Measurements from ENCODE around the gene SERPINA4. TPM values are rescaled to one million over a fixed set of nuclear protein-coding genes. Genes with fewer than 3 reads are reported as not detected.

SERPINA4 gene
- total RNA-seq, 1 donor from 2014 or later: 186 TPM

DNA sequence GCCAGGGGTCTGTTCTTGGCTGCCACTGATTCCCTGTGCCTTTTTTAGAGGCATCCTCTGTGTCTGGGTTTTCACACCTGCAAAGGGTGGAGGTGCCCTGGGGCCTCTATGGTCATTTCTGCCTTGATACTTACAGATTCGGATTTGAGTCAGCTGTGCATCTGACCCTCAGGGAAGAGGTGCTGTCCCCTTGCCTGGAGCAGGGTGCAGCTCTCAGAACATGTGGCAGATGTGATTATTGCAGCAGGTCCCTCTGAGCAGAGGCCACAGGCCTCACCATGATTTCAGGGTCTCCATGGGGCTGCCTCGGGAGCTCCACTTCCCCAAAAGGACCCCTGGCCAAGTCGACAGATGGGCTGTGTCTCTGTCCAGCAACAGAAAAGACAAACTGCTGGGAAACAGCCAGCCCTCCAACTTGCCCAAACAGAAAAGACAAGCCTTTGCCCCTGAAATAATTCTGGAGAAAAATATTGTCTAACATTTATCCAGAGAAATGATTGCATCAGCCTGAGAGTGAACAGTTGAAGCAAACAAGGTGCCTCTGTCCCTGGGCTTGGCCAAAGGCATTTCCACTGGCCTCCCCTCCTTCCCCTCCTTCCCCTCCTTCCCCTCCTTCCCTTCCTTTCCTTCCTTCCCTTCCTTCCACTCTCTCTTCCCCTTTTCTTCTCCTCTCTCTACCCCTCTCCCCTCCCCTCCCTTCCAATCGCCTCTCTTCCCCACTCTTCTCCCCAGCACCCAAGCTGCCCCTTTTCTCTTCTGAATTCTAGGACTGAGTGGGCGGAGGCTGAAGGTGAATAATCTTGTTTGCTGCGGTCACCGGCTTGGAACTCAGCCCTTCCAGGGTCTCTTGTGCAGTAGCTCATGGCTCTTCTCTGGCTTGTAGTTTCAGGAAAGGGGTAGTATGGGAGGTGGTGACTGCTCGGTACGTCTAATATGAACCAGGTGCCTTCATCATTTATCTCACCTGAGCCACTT, 51.6 kb downstream of the SERPINA4 start:
- DNase-seq (ENCODE audit: low spot score) (no peak), ATAC-seq (peak; percentile 22)

DNA sequence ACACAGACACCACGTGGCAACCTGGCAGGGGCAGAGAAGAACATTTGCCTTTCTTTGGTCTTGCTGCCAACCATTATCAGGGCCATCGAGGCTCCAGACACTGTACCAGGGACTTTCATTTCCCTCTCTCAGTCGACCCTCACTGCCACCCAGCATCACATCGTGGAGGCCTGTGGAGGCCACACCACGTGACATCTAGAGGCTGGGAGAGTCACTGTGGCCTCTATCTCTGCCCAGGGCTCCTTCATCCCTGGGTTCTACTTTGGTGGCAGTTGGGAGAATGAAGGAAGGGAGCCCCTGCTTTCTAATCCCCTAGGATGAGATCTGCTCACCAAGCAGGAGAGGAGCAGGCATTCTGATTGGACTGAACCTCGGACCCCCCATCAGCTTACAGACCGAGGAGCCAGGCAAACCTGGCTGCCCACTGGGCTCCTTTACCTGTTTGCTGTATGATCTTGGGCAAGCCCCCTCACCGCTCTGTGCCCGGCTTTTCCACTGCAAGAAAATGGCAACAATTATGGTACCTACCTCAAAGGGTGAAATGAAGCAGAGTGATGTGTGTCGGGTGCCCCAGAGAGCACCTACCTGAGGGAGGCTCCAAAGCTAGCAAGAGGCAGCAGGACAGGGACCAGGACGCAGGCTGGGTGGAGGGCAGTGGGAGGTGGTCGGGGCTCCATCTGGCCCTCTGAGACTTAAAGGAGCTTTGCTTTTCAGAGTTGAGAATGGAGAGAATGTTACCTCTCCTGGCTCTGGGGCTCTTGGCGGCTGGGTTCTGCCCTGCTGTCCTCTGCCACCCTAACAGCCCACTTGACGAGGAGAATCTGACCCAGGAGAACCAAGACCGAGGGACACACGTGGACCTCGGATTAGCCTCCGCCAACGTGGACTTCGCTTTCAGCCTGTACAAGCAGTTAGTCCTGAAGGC, 52.7 kb downstream of the SERPINA4 start:
- DNase-seq (ENCODE audit: low spot score): peak; percentile 49
- peak; percentile 5 for ATAC-seq

DNA sequence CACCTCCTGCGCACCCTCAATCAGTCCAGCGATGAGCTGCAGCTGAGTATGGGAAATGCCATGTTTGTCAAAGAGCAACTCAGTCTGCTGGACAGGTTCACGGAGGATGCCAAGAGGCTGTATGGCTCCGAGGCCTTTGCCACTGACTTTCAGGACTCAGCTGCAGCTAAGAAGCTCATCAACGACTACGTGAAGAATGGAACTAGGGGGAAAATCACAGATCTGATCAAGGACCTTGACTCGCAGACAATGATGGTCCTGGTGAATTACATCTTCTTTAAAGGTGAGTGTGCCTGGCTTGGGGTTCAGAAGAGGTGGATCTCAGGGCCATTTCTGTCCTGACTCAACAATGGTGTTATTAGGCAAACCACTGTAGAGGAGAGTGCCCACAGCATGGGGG, 53.6 kb downstream of the SERPINA4 start:
- no peak for DNase-seq (ENCODE audit: low spot score)

DNA sequence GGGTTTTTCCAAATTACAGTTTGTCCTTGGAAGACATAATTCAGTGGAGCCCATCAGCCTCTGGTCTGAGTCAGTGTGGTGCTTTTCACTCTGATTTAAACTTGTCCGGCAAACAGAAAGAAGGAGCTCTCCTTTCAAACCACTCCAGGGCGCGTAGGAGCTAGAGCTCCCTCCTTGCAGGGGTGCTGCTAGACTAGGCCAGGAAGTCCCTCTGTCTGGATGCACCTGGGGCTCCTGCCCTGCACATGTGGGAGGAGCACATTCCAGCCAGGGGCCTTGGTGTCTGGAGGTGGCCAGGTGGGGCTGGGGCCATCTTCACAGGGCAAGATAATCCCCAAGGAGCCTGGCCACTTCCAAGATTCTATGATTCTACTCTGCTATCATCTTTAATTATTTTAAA, 54.0 kb downstream of the SERPINA4 start:
- no peak for DNase-seq (ENCODE audit: low spot score)

More for the DNA sequence above, 53.6 kb downstream of the SERPINA4 start:
- peak; percentile 12 for ATAC-seq

DNA sequence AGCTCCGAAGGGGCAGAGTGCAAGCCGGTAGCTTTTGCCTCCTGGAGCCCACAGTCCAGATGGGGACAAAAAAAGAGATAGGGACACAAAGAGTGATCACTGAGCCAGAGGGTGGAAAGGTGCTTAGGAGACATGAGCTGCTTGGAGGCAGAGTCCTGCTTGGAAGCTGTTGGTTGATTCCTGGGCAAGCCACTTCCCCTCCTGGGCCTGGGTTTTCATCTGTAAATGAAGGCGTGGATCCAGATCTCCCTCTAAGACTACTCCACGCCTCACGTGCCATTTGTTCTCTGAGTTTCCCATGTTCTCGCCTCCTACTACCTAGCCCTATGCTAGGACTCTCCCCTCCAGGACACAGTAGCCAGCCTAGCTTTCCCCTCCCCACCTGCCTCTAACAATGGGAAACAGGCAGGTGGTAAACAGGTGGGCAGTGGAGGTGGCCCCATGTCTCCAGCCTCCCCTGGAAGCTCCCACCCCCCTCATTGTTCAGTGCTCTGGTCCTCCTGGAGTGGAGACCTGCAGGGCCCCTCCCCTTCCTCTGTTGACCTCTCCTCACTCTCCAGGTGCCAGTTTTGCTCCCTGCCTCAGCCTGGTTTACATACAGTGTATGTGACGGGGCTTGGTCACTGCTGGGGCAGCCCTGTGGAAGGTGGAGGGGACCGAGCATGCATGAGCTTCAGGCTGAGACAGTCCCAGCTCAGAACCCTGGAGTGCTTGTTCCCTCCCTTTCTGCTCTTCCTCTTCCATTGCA, 54.8 kb downstream of the SERPINA4 start:
- DNase-seq (ENCODE audit: low spot score): no peak
- ATAC-seq: peak; percentile 21

More for the DNA sequence above, 54.0 kb downstream of the SERPINA4 start:
- ATAC-seq: peak; percentile 12

DNA sequence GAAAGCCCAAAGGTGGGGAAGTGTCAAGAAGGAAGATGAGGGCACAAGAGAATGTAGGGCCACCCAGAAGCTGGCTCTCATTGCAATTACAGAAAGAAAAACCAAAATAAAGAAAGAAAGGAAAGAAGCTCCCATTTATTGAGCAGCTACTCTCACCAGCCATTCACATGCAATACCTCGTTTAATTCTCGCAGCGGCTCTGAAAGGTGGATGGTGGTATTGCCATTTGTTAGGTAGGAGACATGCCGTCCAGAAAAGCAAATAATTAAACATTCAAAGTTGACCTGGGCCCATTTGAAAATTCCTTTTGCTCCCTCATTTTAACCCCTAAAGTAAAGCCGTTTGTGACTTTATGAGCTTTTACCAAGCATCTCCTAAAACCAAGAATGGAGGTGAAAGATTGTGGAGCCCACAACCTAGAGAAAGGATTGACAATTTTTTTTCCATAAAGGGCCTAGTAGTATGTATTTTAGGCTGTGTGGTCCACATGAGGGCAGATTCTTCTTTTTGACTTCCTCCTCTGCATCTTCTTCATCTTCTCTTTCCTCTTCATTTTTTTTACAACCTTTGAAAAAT, 56.2 kb downstream of the SERPINA4 start:
- ATAC-seq (no peak), DNase-seq (ENCODE audit: low spot score) (no peak)

DNA sequence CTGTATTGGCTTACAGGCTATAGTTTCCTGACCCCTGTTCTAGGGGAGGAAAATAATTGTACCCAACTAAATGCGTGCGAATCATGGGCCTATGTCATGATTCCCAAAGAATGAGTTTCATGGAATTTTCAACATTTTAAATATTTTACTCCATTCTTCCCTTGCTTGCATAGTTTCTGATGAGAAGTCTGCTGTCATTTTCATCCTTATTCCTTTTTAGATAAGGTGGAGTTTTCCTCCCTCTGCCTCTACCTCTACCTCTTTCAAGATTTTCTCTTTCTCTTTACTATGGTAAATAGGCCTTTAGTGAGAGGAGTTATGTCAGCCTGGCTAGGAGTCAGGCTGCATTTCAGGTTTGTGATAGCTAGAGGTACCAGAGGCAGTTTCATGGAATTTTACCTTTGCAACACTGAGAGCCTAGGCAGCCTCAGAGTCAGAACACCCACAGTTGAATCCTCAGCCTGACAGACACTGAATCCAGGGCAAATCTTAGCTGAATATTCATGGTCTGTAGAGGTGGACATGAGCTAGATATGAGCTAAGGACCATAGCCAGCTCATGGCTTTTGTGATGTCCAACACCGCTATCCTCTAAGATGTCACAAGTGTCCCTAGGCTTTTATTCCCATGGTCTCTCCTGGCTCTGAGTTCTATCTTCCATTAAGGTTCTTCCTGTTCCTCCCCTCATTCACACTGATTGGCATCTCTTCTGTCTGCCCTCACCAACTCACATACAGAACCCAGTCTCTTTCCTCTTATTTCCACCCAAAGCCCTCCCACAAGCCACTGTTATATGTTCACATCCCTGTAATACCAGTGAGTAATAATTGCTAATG, 57.0 kb downstream of the SERPINA4 start:
- ATAC-seq (no peak), DNase-seq (ENCODE audit: low spot score) (no peak)

DNA sequence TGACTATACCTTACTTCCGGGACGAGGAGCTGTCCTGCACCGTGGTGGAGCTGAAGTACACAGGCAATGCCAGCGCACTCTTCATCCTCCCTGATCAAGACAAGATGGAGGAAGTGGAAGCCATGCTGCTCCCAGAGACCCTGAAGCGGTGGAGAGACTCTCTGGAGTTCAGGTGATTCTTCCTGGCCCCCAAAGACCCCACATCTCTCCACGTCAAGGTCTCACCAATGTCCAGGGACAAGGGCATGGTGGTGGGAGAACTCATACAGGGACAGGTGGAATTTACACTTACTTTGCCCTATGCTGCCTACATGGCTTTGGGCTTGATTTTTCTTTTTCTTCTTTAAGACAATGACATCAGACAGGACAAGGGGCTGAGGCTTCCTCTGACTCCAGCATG, 58.1 kb downstream of the SERPINA4 start:
- no peak for ATAC-seq
- DNase-seq (ENCODE audit: low spot score): no peak

Other genes with a start within 250 kb of the SERPINA4 start
- 155 TPM for gene SERPINA6, start 238.1 kb upstream of the SERPINA4 start, total RNA-seq
- gene SERPINA2, start 194.7 kb upstream of the SERPINA4 start, total RNA-seq: not detected
- gene SERPINA1, start 172.8 kb upstream of the SERPINA4 start, total RNA-seq: 17,840 TPM
- gene SERPINA11, start 108.6 kb upstream of the SERPINA4 start, total RNA-seq: 127 TPM
- not detected for gene SERPINA9, start 85.2 kb upstream of the SERPINA4 start, total RNA-seq
- 0.35 TPM for gene SERPINA12, start 52.0 kb upstream of the SERPINA4 start, total RNA-seq
- 216 TPM for gene SERPINA5, start 20.0 kb downstream of the SERPINA4 start, total RNA-seq
- 7,311 TPM for gene SERPINA3, start 50.9 kb downstream of the SERPINA4 start, total RNA-seq
- gene GSC, start 208.7 kb downstream of the SERPINA4 start, total RNA-seq: not detected

All from left lobe of liver (tissue), 2 donors.